ENCODE data around the gene BNIPL.

GRCh38 chr1:151001602-151002001 lies 34.8 kb upstream of the BNIPL start:
- TF ChIP-seq, protein P1, sequence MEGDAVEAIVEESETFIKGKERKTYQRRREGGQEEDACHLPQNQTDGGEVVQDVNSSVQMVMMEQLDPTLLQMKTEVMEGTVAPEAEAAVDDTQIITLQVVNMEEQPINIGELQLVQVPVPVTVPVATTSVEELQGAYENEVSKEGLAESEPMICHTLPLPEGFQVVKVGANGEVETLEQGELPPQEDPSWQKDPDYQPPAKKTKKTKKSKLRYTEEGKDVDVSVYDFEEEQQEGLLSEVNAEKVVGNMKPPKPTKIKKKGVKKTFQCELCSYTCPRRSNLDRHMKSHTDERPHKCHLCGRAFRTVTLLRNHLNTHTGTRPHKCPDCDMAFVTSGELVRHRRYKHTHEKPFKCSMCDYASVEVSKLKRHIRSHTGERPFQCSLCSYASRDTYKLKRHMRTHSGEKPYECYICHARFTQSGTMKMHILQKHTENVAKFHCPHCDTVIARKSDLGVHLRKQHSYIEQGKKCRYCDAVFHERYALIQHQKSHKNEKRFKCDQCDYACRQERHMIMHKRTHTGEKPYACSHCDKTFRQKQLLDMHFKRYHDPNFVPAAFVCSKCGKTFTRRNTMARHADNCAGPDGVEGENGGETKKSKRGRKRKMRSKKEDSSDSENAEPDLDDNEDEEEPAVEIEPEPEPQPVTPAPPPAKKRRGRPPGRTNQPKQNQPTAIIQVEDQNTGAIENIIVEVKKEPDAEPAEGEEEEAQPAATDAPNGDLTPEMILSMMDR (IDR thresholded peaks at IDR 0.05), result no peak
- no peak for TF ChIP-seq POLR2A (IDR thresholded peaks at IDR 0.05)
